Measurements from ENCODE around the gene PCED1A. TPM values are rescaled to one million over a fixed set of nuclear protein-coding genes. Genes with fewer than 3 reads are reported as not detected.

The PCED1A gene
- total RNA-seq, 1 donor from 2014 or later = 53.2 TPM

DNA sequence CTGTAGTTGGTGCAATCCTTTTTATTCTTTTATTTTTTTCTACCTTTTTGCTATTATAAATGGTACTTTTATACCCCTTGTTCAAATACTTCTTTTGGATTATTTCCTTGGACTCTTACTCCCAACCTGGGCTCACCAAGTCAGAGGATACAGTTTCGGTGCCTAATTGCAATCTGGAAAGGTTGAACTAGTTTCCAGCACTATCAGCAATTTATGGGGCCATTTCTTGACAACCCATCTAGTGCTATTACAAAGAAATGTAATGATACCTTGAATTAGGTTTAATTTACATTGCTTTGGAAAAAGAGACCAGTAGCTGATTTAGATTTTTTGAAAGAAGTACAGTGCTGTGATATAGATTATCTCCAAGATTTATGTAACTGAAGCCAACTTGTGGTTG is 38.1 kb upstream of the PCED1A start:
- ChIA-PET POLR2A (interaction anchor here (1.4 kb wide), 1 partner anchor 9 kb away, joined by 3 read pairs; no protein-coding TSS in a partner anchor), CTCF (interaction anchor here (0.8 kb wide), 1 partner anchor 9 kb away, joined by 3 read pairs; no protein-coding TSS in a partner anchor)
- no peak overlapping the region for H3K27ac Mint-ChIP-seq
- TF ChIP-seq CTCF (IDR thresholded peaks at IDR 0.05) = no peak
- H3K9me3 Mint-ChIP-seq = no peaks in the 10 kb centered on the region
- H3K27me3 Mint-ChIP-seq = no peaks in the 10 kb centered on the region
- H3K4me1 Mint-ChIP-seq = peaks cover 47% of the 10 kb centered on the region
- H3K4me3 Mint-ChIP-seq = no peak overlapping the region
- H3K36me3 Mint-ChIP-seq (ENCODE audit: low read depth) = peaks cover 11% of the 10 kb centered on the region
- no peak for DNase-seq
- no peak for ATAC-seq (ENCODE audit: low read depth)
- intact Hi-C loops (cut with micrococcal nuclease) = loop anchor here (10.0 kb wide), 1 partner anchor 276 kb away; the partner anchor contains the start of genes FASTKD5 and UBOX5

GRCh38 chr20:2875690-2876203 is 35.3 kb upstream of the PCED1A start:
- Mint-ChIP-seq H3K9me3 (no peaks in the 10 kb centered on the region), H3K4me3 (peak overlapping the region; percentile 32), H3K4me1 (peaks cover 54% of the 10 kb centered on the region), H3K36me3 (ENCODE audit: low read depth) (peaks cover 14% of the 10 kb centered on the region), H3K27ac (no peak overlapping the region), H3K27me3 (peaks cover 4% of the 10 kb centered on the region)
- intact Hi-C loops (cut with micrococcal nuclease) = loop anchor here (2.0 to 10.0 kb wide), 2 partner anchors 13 to 279 kb away; partner anchors contain the start of genes FASTKD5 and UBOX5
- TF ChIP-seq CTCF (IDR thresholded peaks at IDR 0.05) = no peak
- DNase-seq (no peak), ATAC-seq (ENCODE audit: low read depth) (no peak)
- ChIA-PET POLR2A (no interaction called here), CTCF (no interaction called here)

- H3K9me3 Mint-ChIP-seq = no peaks in the 10 kb centered on the region
- ChIA-PET POLR2A (no interaction called here), CTCF (no interaction called here)
- peak overlapping the region; percentile 94 for H3K4me3 Mint-ChIP-seq
- H3K4me1 Mint-ChIP-seq = peaks cover 48% of the 10 kb centered on the region
- peaks cover 4% of the 10 kb centered on the region for H3K27me3 Mint-ChIP-seq
- ATAC-seq (ENCODE audit: low read depth) (no peak), DNase-seq (no peak)
- intact Hi-C loops (cut with micrococcal nuclease) = loop anchor here (2.0 to 10.0 kb wide), 6 partner anchors 14 to 280 kb away; partner anchors contain the start of genes EBF4, FASTKD5, MRPS26 and UBOX5
- peaks cover 11% of the 10 kb centered on the region for H3K36me3 Mint-ChIP-seq (ENCODE audit: low read depth)
- peak overlapping the region; percentile 9 for H3K27ac Mint-ChIP-seq
- TF ChIP-seq CTCF (IDR thresholded peaks at IDR 0.05) = no peak
Measured at GRCh38 chr20:2874456-2874855, 34.0 kb upstream of the PCED1A start.

DNA sequence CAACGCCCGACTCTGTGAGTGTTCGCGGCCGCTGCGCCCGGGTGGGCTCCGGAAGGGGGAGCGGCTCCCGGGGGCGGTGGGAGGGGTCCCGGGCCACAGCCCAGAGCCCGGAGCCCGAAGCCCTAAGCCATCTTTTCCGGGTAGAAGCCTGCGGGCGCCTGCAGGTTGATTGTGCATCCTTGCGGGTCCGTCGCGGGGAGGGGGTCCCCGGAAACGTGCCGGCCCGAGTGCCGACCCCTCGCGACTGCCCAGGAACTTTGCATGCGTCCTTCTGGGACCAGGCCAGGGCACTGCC is 33.2 kb upstream of the PCED1A start:
- Mint-ChIP-seq H3K4me1 (peaks cover 41% of the 10 kb centered on the region), H3K27me3 (peaks cover 4% of the 10 kb centered on the region), H3K4me3 (peak overlapping the region; percentile 94), H3K9me3 (no peaks in the 10 kb centered on the region), H3K27ac (peak overlapping the region; percentile 77), H3K36me3 (ENCODE audit: low read depth) (peaks cover 9% of the 10 kb centered on the region)
- TF ChIP-seq CTCF (IDR thresholded peaks at IDR 0.05) = no peak
- ChIA-PET CTCF (interaction anchor here (1.0 kb wide), 1 partner anchor 128 kb away, joined by 3 read pairs; no protein-coding TSS in a partner anchor), POLR2A (interaction anchor here (0.5 to 2.3 kb wide), 5 partner anchors 19 to 222 kb away, joined by 3 to 17 read pairs (median 5); partner anchors contain the start of genes MRPS26, NOP56, PCED1A and VPS16)
- intact Hi-C loops (cut with micrococcal nuclease) = loop anchor here (1.0 to 10.0 kb wide), 11 partner anchors 15 to 403 kb away; partner anchors contain the start of genes EBF4, FASTKD5, LZTS3 and MRPS26
- ATAC-seq (ENCODE audit: low read depth) (peak; percentile 64), DNase-seq (no peak)

GRCh38 chr20:2873010-2873746 is 32.7 kb upstream of the PCED1A start, which contains the start of gene PTPRA:
PTPRA (plus strand) TSS chr20:2873481; CDS start chr20:2964278, 90,797 bp downstream.
- no peaks in the 10 kb centered on the region for H3K9me3 Mint-ChIP-seq
- ATAC-seq (ENCODE audit: low read depth) (peak; percentile 94), DNase-seq (peak; percentile 90)
- peaks cover 8% of the 10 kb centered on the region for H3K36me3 Mint-ChIP-seq (ENCODE audit: low read depth)
- H3K4me3 Mint-ChIP-seq = peak within 1 kb of the TSS; percentile 94
- intact Hi-C loops (cut with micrococcal nuclease) = loop anchor here (1.0 to 10.0 kb wide), 10 partner anchors 33 to 403 kb away; partner anchors contain the start of genes EBF4, FASTKD5, LZTS3 and MRPS26
- H3K27ac Mint-ChIP-seq = peak within 1 kb of the TSS; percentile 80
- peaks cover 4% of the 10 kb centered on the region for H3K27me3 Mint-ChIP-seq
- peaks cover 38% of the 10 kb centered on the region for H3K4me1 Mint-ChIP-seq
- POLR2A ChIA-PET = interaction anchor here (0.5 to 2.3 kb wide), 13 partner anchors 12 to 1022 kb away, joined by 3 to 17 read pairs (median 3); partner anchors contain the start of genes CPXM1, IDH3B, MRPS26 and NOP56
- CTCF ChIA-PET = interaction anchor here (1.0 kb wide), 1 partner anchor 128 kb away, joined by 3 read pairs; no protein-coding TSS in a partner anchor
- TF ChIP-seq CTCF (IDR thresholded peaks at IDR 0.05) = no peak
